H9 (cell line): ENCODE measurements around the gene CHD6. TPM values are rescaled to one million over a fixed set of nuclear protein-coding genes. Genes with fewer than 3 reads are reported as not detected.

Experiments
- DNase-seq: peaks from one replicate; pipeline ENCODE4 v3.0.0-alpha.2; 2017
- H2AFZ ChIP-seq: one replicate; pipeline ENCODE4 v1.6.1; 2013; ENCODE audit warnings: mild to moderate bottlenecking, low read length, control low read depth, moderate library complexity
- H2AK5ac ChIP-seq: 2 replicates; pipeline ENCODE4 v1.6.1; 2013; ENCODE audit warnings: low read length, control low read depth, mixed read lengths; ENCODE audit not compliant: insufficient read length
- H2BK120ac ChIP-seq: one replicate; pipeline ENCODE4 v1.6.1; 2013; ENCODE audit warnings: low read depth, mild to moderate bottlenecking, low read length, control low read depth, inconsistent platforms; ENCODE audit not compliant: poor library complexity, severe bottlenecking
- H2BK12ac ChIP-seq: 2 replicates; pipeline ENCODE4 v1.6.1; 2013; ENCODE audit warnings: low read length, control low read depth, mixed read lengths, low read depth; ENCODE audit not compliant: insufficient read length
- H2BK15ac ChIP-seq: 2 replicates; pipeline ENCODE4 v1.6.1; 2013; ENCODE audit warnings: low read depth, low read length, control low read depth
- H2BK20ac ChIP-seq: one replicate; pipeline ENCODE4 v1.6.1; 2013; ENCODE audit warnings: low read depth, mild to moderate bottlenecking, low read length, control low read depth, inconsistent platforms; ENCODE audit not compliant: poor library complexity, severe bottlenecking
- H2BK5ac ChIP-seq: 2 replicates; pipeline ENCODE4 v1.6.1; 2013; ENCODE audit warnings: low read length, control low read depth, mixed read lengths; ENCODE audit not compliant: insufficient read length
- H3K14ac ChIP-seq: 2 replicates; pipeline ENCODE4 v1.6.1; 2013; ENCODE audit warnings: low read length, control low read depth; ENCODE audit not compliant: insufficient read depth
- H3K18ac ChIP-seq: 2 replicates; pipeline ENCODE4 v1.6.1; 2013; ENCODE audit warnings: low read depth, mild to moderate bottlenecking, mixed read lengths, low read length, control low read depth; ENCODE audit not compliant: insufficient read length
- H3K23ac ChIP-seq: 2 replicates; pipeline ENCODE4 v1.6.1; 2013; ENCODE audit warnings: low read length, control low read depth, mixed read lengths, low read depth; ENCODE audit not compliant: insufficient read length
- H3K23me2 ChIP-seq: 2 replicates; pipeline ENCODE4 v1.6.1; 2013; ENCODE audit warnings: low read depth, mild to moderate bottlenecking, mixed read lengths, low read length, control low read depth; ENCODE audit not compliant: insufficient read length, poor library complexity, severe bottlenecking
- H3K27ac ChIP-seq: 2 replicates; pipeline ENCODE4 v1.5.1; 2013; ENCODE audit warnings: low read length, control low read depth, mixed read lengths, low read depth; ENCODE audit not compliant: insufficient read length
- H3K27me3 ChIP-seq: 2 replicates; pipeline ENCODE4 v1.6.1; 2013; ENCODE audit warnings: low read length, control low read depth, inconsistent platforms; ENCODE audit not compliant: insufficient read depth
- H3K4ac ChIP-seq: 2 replicates; pipeline ENCODE4 v1.6.1; 2013; ENCODE audit warnings: low read depth, mild to moderate bottlenecking, control low read depth, inconsistent platforms, low read length, moderate library complexity
- H3K4me1 ChIP-seq: 2 replicates; pipeline ENCODE4 v1.6.1; 2013; ENCODE audit warnings: low read length, control low read depth, inconsistent platforms; ENCODE audit not compliant: insufficient read depth
- H3K4me2 ChIP-seq: 2 replicates; pipeline ENCODE4 v1.6.1; 2013; ENCODE audit warnings: low read length, control low read depth, mixed read lengths; ENCODE audit not compliant: insufficient read length, insufficient read depth
- H3K56ac ChIP-seq: 2 replicates; pipeline ENCODE4 v1.6.1; 2013; ENCODE audit warnings: low read depth, mild to moderate bottlenecking, mixed read lengths, low read length, control low read depth; ENCODE audit not compliant: insufficient read length
- H3K79me1 ChIP-seq: 2 replicates; pipeline ENCODE4 v1.6.1; 2013; ENCODE audit warnings: low read depth, mild to moderate bottlenecking, moderate library complexity, low read length, control low read depth, inconsistent platforms; ENCODE audit not compliant: insufficient read depth, poor library complexity, severe bottlenecking
- H3K79me2 ChIP-seq: 2 replicates; pipeline ENCODE4 v1.6.1; 2013; ENCODE audit warnings: low read length, control low read depth, inconsistent platforms; ENCODE audit not compliant: insufficient read depth
- H3K9ac ChIP-seq: 2 replicates; pipeline ENCODE4 v1.6.1; 2013; ENCODE audit warnings: low read length, control low read depth, mixed read lengths; ENCODE audit not compliant: insufficient read length; ENCODE audit errors: extremely low read depth
- H3K9me3 ChIP-seq: one replicate; pipeline ENCODE4 v1.6.1; 2013; ENCODE audit warnings: low read depth, low read length, inconsistent platforms; ENCODE audit not compliant: control insufficient read depth
- H3T11ph ChIP-seq: one replicate; pipeline ENCODE4 v1.6.1; 2013; ENCODE audit warnings: mild to moderate bottlenecking, low read length, control low read depth, inconsistent platforms
- H4K20me1 ChIP-seq: one replicate; pipeline ENCODE4 v1.6.1; 2013; ENCODE audit not compliant: control insufficient read depth, insufficient read length, insufficient read depth
- H4K5ac ChIP-seq: 2 replicates; pipeline ENCODE4 v1.6.1; 2013; ENCODE audit warnings: low read depth, mild to moderate bottlenecking, mixed read lengths, low read length, control low read depth; ENCODE audit not compliant: insufficient read length
- H4K8ac ChIP-seq: replicated peaks from 2 replicates; pipeline ENCODE4 v1.6.1; 2013; ENCODE audit warnings: low read length, control low read depth, mixed read lengths, low read depth; ENCODE audit not compliant: insufficient read length
- H4K91ac ChIP-seq: 2 replicates; pipeline ENCODE4 v1.6.1; 2013; ENCODE audit warnings: low read depth, mild to moderate bottlenecking, moderate library complexity, mixed read lengths, low read length, control low read depth; ENCODE audit not compliant: insufficient read length
- H3K27ac Mint-ChIP-seq, 3 experiments: 2 replicates in 2 of 3; 3 replicates in 1 of 3; pipeline ENCODE4 v1.8.0; 2020 to 2021; ENCODE audit warnings: mixed read lengths in 3 of 3, mild to moderate bottlenecking in 1 of 3, moderate library complexity in 1 of 3
- H3K27me3 Mint-ChIP-seq: 2 replicates; pipeline ENCODE4 v1.8.0; 2021; ENCODE audit warnings: low read depth, mild to moderate bottlenecking, moderate library complexity, mixed read lengths
- H3K36me3 Mint-ChIP-seq, 3 experiments: 2 replicates in 2 of 3; 3 replicates in 1 of 3; pipeline ENCODE4 v1.8.0; 2020 to 2021; ENCODE audit warnings: low read depth in 3 of 3, mixed read lengths in 3 of 3; ENCODE audit not compliant: insufficient read depth in 1 of 3
- H3K4me1 Mint-ChIP-seq, 2 experiments: 2 replicates each; pipeline ENCODE4 v1.8.0; 2020; ENCODE audit warnings: mixed read lengths in 2 of 2
- H3K4me3 Mint-ChIP-seq, 2 experiments: 2 replicates in 1 of 2; 3 replicates in 1 of 2; pipeline ENCODE4 v1.8.0; 2020 to 2021; ENCODE audit warnings: mild to moderate bottlenecking in 2 of 2, mixed read lengths in 2 of 2, moderate library complexity in 1 of 2
- H3K9me3 Mint-ChIP-seq, 2 experiments: 2 replicates in 1 of 2; 3 replicates in 1 of 2; pipeline ENCODE4 v1.8.0; 2020; ENCODE audit warnings: mild to moderate bottlenecking in 2 of 2, mixed read lengths in 2 of 2, moderate library complexity in 1 of 2
- WGBS: extraction: QIAGEN DNeasy Blood & Tissue Kit; methylation state at CpG from one replicate; pipeline ENCODE4 v1.1.7; 2013; ENCODE audit warnings: missing lambda C conversion rate, low lambda C conversion rate, mixed read lengths; ENCODE audit not compliant: insufficient read length; ENCODE audit errors: extremely low coverage; 5-methylcytosine and 5-hydroxymethylcytosine counted together
- total RNA-seq: library from RNA; stranded (reverse); gene quantifications from 2 replicates; pipeline ENCODE4 v1.2.1, GENCODE V29; 2021
- TF ChIP-seq, protein P1 (sequence below): fragments of 200-600 bp; sonication (generic); conservative IDR thresholded peaks from 3 replicates; pipeline ENCODE4 v1.8.0; 2021; ENCODE audit warnings: antibody characterized with exemption, mild to moderate bottlenecking

CHD6 gene
- total RNA-seq, 1 experiment from 2014 or later = 51.5 TPM

DNA sequence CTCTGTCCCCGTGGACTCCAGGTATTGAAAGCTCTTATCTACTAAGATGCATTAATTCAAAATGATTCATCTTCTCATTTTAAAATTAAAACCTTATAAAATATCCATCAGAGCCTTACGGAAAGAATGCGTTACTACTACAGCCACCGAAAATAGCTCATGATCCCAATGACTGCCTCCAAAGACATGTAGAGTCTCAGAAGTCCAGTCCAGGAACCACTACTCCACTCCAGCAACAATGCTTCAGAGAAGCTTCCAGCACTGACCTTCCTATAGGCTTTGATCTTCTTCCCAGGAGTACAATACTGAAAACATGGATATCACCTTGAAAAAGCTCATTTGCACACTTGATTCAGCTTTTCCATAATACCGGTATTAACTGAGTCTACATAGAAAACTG lies 94.3 kb downstream of the CHD6 start:
- Histone ChIP-seq H3K18ac (no peak overlapping the region), H4K20me1 (no peaks in the 10 kb centered on the region), H3K23ac (no peak overlapping the region), H2BK20ac (no peak overlapping the region), H2BK120ac (no peak overlapping the region), H2AFZ (no peak overlapping the region), H3K4me2 (no peak overlapping the region), H3K79me1 (no peaks in the 10 kb centered on the region), H3K56ac (no peak overlapping the region), H2BK12ac (no peak overlapping the region), H2BK5ac (no peak overlapping the region), H3K23me2 (no peaks in the 10 kb centered on the region), H3K79me2 (no peaks in the 10 kb centered on the region; the same call in 1 of the 2 replicates), H2BK15ac (no peak overlapping the region), H3K27ac (no peak overlapping the region), H3K4me1 (no peaks in the 10 kb centered on the region), H3K27me3 (no peaks in the 10 kb centered on the region), H3K14ac (no peak overlapping the region), H3K4ac (no peak overlapping the region), H4K91ac (no peak overlapping the region), H3K9me3 (no peaks in the 10 kb centered on the region), H4K5ac (no peak overlapping the region), H4K8ac (no peak overlapping the region), H2AK5ac (no peak overlapping the region), H3K9ac (no peak overlapping the region), H3T11ph (no peak overlapping the region)
- H3K27me3 Mint-ChIP-seq = no peaks in the 10 kb centered on the region
- H3K9me3 Mint-ChIP-seq = no peaks in the 10 kb centered on the region
- DNase-seq = no peak
- TF ChIP-seq, protein P1, sequence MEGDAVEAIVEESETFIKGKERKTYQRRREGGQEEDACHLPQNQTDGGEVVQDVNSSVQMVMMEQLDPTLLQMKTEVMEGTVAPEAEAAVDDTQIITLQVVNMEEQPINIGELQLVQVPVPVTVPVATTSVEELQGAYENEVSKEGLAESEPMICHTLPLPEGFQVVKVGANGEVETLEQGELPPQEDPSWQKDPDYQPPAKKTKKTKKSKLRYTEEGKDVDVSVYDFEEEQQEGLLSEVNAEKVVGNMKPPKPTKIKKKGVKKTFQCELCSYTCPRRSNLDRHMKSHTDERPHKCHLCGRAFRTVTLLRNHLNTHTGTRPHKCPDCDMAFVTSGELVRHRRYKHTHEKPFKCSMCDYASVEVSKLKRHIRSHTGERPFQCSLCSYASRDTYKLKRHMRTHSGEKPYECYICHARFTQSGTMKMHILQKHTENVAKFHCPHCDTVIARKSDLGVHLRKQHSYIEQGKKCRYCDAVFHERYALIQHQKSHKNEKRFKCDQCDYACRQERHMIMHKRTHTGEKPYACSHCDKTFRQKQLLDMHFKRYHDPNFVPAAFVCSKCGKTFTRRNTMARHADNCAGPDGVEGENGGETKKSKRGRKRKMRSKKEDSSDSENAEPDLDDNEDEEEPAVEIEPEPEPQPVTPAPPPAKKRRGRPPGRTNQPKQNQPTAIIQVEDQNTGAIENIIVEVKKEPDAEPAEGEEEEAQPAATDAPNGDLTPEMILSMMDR = no peak
- WGBS = no CpG with 5 or more reads among the region's 5 CpGs
- H3K4me1 Mint-ChIP-seq = peaks cover 0 to 8% of the 10 kb centered on the region in 2 experiments; a peak in 1 of 4 replicates
- no peak overlapping the region for H3K4me3 Mint-ChIP-seq
- H3K36me3 Mint-ChIP-seq = peaks cover 0 to 14% (median 4%) of the 10 kb centered on the region in 3 experiments; a peak in 5 of 7 replicates
- H3K27ac Mint-ChIP-seq = no peak overlapping the region; a peak in 1 of 7 replicates
